Peyer's patch (tissue), 4 donors: ENCODE results near the gene C2orf68.

ENCODE experiments used
- CTCF ChIP-seq, 6 experiments: fragments of 450-650 bp in 4 of 6; fragments of 200-600 bp in 2 of 6; sonication (generic) in 1 of 6; IDR thresholded peaks; one replicate each; pipeline ENCODE4 v1.5.1; 2017 to 2019; ENCODE audit warnings: antibody characterized with exemption in 6 of 6, mild to moderate bottlenecking in 3 of 6, moderate library complexity in 1 of 6
- POLR2A ChIP-seq, 2 donors: fragments of 450-650 bp; IDR thresholded peaks; one replicate each; pipeline ENCODE4 v1.5.1; 2017; ENCODE audit warnings: antibody characterized with exemption in 2 of 2, mild to moderate bottlenecking in 2 of 2, moderate library complexity in 2 of 2

DNA sequence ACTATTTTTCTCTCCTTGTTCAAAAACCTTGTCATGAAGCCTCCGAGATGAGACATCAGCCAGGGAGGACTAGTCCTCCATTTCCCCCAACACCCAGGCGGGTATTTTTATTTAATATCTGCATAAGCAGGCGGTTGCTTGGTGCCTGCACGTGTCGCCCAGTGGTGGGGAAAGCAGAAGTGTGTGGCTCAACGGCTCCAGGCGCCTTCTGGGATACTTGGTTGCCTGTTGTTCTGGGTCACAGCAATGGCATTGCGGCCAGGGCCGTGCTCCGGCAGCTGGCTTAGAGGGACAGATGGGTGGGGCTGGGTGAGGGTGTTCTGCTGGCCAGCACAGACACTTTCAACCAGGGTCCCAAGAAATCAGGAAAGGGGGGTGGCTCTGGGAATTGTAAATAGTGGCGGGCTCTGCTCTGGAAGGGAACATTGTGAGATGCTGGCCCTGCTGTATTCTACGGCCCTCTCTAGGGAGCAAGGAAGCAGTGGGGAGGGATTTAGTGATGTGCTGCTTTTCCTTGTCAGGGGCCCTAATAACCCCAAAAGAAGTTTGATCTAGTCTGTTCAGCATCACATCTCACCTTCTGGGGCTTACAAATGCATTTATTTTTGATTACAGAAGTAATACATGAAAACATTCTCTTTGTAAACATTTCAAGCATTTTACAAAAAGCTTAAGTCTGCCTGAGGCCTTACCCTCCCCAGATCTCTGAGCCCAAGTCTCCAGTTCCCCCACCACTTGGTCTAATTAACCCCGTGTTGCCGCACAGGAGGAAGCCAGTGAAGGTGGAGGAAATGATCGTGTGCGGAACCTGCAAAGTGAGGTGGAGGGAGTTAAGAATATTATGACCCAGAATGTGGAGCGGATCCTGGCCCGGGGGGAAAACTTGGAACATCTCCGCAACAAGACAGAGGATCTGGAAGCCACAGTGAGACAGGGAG, 33.4 kb downstream of the C2orf68 start:
- no peak for TF ChIP-seq CTCF (IDR thresholded peaks at IDR 0.05)
- TF ChIP-seq POLR2A (IDR thresholded peaks at IDR 0.05), result no peak
